ENCODE data around the gene ACKR1.

Gene ACKR1

GRCh38 chr1:159187647-159188374 lies 16.9 kb upstream of the ACKR1 start:
- DNase-seq = no peak

DNA sequence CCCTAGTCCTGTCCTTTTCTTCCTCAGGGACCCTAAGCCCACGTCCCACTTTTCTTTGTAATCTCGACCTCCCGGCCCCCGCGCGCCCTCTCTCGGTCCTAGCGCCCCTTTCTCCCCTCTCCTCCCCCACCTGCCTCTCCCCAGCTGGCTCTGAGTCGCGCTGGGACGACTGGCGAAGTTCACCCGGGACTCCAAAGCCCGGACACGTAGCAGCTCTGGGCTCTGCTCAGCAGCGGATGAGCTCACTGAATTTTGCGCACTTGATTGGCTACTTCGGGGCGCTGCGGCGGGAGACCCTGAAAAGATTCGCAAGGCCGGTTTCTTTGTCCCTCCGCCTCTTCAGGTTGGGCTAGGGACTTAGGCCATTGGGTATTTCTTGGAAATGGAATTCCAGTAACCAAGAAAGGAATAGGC lies 16.3 kb upstream of the ACKR1 start:
- no peak for DNase-seq

DNA sequence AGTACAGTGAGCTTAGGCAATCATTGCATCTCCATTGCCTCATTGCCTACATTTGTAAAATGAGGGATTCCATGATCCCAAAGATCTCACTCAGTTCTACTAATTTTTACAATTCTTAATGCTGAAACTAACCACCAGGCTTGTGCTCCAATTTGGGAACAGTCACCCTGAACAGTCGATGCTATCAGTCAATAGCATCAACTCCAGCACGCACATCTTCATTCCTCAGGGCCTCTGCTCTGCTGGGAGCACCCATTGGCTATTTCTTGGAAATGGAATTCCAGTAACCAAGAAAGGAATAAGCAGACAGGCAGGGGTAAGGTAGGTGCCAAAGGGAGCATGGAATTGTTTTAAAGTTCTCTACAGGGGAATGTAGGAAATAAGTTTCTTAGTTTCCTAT lies 14.2 kb upstream of the ACKR1 start:
- DNase-seq = no peak

DNA sequence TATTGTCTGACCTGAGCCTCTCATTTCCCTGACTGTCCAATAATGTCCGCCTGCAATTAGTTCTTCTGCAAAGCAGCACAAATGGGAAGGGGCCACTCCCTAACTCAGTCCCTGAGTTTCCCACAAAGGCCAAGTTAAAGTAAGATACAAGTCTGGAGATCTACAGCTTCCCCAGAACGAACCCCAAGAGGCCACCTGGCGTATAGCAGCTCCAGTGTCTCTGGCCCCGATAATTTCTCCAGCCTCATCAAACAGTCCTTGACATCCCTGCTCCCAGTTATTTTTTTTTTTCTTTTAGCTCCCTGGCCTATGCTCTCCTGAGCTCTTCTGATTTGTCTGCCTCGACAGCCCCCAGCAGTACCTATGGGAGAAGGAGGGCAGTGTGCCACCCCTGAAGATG lies 8.1 kb upstream of the ACKR1 start:
- DNase-seq = no peak

- peak; percentile 67 for DNase-seq
Measured at GRCh38 chr1:159197561-159198557, 6.8 kb upstream of the ACKR1 start.

- DNase-seq = no peak
Measured at GRCh38 chr1:159199901-159200300, 4.8 kb upstream of the ACKR1 start.

GRCh38 chr1:159200769-159201168 lies 3.9 kb upstream of the ACKR1 start:
- no peak for DNase-seq

- no peak for DNase-seq
Measured at GRCh38 chr1:159201642-159202041, 3.0 kb upstream of the ACKR1 start.

DNA sequence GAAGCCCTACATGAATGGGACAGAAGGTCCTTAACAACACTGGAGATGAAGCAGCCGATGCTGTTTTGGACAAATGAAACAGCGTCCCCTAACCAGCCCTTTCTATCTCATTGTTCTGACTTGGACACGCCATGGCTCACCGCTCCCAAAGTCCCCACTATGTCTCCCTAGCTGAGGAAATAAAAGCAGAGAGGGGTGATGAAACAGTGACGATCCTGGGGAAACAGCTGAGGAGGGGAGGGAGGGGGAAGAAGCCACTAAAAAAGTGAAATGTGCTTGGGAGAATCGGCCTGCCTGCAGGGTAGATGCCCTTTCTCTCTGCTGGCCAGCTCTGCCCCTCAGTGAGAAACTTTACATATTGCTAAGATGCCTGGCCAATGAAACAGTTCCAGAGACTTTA lies 1.1 kb upstream of the ACKR1 start:
- DNase-seq = no peak

- no peak for DNase-seq
Measured at GRCh38 chr1:159205225-159205624, 550 bp downstream of the ACKR1 start.

DNA sequence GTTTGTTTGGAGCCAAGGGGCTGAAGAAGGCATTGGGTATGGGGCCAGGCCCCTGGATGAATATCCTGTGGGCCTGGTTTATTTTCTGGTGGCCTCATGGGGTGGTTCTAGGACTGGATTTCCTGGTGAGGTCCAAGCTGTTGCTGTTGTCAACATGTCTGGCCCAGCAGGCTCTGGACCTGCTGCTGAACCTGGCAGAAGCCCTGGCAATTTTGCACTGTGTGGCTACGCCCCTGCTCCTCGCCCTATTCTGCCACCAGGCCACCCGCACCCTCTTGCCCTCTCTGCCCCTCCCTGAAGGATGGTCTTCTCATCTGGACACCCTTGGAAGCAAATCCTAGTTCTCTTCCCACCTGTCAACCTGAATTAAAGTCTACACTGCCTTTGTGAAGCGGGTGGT lies 1.4 kb downstream of the ACKR1 start:
- DNase-seq = no peak

GRCh38 chr1:159207080-159207479 lies 2.4 kb downstream of the ACKR1 start:
- DNase-seq = no peak

DNA sequence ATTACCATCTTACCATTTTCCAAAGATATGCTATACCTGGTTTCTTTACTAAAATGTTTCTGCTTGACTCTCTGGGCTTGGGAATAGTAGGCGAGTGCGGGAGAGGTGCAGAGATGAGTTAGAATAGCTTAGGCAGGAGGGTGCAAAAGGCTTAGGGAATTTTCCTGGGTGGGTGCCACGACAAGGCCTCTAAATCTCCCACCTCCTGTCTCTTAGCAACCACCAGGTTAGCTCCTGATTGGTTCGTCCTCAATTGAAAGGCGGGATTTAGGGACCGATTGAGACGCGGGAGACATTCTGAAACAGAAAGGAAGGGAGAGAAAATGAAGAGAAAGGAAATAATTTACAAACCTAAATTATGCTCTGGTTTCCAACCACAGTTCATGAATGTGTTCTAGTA lies 3.1 kb downstream of the ACKR1 start:
- DNase-seq = peak; percentile 24

DNA sequence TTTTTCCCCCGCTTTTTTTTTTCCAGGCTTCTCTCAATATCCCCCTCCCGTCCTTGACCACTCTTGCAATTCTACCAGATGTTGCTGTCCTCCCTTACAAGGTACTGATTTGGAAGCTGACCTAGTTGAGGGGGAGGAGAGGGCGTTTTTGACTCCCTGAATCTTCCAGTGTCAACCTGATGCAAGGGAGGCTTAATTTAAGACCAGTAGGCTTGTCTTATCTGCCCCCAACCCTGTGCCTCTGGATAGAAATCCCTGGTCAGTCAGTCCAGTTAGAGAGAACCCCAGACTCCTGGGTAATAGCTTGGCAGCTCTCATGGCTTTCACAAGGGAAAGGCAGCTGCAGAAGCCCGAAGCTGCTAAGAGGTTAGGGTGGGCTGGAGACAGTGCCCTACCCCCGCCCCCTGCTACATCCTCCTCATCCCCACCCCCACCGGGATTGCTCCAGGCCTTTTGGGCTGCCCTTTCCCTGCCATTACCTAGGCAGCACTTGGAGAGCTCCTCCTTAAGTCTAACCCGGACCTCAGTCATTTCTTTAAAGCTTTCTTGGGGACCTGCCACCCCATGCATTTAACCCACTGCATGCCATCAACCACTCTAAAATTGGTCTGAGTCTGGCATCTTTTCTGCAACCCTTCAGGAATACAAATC lies 3.6 kb downstream of the ACKR1 start:
- DNase-seq = no peak

- DNase-seq = no peak
Measured at GRCh38 chr1:159209061-159209460, 4.4 kb downstream of the ACKR1 start.

DNA sequence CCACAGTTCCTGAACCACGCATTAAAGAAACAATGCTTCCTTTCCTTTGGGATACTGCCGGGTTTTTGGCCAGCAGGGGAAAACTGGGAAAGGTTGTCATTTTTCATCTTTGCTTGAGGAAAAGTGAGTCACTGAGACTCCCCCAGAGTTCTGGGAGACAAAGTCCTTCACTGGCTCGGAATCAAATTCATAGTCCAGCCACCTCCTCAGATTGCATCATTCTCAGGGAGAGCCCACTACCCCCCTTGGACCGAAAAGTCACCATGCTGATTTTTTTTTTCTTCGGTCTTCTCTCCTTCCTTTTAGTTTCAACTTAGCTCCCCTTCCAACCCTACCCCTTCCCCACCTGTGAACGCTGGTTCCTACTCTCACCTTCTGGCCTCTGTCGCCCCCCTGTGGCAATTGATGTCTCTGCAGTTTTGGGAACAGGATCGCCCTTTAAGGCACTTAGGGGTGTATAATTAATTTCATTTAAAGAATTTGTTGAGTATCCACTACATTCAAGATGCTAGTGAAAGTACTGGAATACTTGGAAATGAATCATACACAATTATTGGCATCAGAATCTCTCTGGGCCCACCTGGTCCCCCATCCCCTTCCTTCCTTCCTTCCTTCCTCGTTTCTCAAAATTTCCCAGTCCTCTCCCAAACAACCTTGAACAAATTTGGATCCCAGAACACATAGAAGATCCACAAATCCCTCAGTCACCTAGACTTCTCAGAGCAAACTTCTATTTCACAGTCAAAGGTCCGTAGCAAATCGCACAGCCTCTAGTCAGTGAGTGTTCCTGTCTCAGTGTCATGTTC lies 6.9 kb downstream of the ACKR1 start:
- peak; percentile 30 for DNase-seq

DNA sequence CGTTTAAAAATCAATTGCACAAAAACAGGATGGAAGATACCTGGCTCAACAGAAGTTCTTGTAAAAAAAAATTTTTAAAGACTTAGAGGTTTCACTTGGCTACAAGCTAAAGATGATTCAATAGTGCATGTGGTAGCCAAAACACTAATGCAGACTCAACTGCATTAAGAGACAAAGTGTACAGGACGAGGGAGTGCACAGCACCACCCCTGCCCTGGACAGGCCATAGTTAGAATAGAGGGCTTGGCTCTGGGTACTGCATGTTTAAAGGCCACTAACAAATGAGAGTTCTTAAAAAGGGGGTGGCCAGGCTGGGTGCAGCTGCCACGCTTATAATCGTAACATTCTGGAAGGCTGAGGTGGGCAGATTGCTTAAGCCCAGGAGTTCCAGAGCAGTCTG lies 7.9 kb downstream of the ACKR1 start:
- no peak for DNase-seq

- peak; percentile 24 for DNase-seq
Measured at GRCh38 chr1:159214149-159214760, 9.6 kb downstream of the ACKR1 start.

- no peak for DNase-seq
Measured at GRCh38 chr1:159218649-159219636, 14.3 kb downstream of the ACKR1 start.

DNA sequence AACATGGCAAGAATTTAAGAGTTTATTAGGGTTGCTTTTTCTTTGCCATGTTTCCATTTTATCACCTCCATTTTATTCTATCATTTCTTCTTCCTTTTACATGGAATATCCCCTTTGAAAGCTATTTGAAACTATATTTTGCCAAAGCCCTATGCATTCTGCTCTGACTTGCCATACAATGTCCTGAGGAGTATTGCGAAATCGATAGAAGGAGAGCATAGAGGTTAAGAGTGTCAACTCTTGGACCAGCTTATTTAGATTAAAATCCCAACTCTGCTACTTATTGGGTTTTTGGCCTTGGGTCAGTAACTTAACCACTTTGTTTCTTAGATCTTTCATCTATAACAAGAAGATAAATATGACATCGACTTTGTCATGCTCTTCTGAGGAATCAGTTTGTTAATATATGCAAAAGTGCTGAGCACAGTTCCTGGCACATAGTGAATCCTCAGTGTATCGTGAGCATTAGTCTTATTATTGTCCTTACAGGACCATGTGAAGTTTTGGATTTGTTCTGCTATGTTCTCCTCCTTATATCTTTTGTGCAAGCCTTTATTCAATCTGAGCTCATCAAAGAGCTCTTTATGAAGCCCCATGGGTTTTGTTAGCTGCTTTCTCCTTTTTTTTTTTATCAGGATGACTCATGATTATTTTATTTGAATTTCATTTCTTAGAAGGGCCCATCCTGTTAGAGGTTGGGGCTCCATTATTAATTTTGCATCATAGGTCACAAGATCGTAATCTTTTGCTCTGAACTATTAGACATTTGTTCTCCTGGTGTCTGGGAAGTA lies 17.6 kb downstream of the ACKR1 start:
- no peak for DNase-seq
